Measurements from ENCODE around the gene HOXD11.

The HOXD11 gene

GRCh38 chr2:176105730-176106580 is 1.1 kb upstream of the HOXD11 start:
- DNase-seq (ENCODE audit: low read depth), result no peak

DNA sequence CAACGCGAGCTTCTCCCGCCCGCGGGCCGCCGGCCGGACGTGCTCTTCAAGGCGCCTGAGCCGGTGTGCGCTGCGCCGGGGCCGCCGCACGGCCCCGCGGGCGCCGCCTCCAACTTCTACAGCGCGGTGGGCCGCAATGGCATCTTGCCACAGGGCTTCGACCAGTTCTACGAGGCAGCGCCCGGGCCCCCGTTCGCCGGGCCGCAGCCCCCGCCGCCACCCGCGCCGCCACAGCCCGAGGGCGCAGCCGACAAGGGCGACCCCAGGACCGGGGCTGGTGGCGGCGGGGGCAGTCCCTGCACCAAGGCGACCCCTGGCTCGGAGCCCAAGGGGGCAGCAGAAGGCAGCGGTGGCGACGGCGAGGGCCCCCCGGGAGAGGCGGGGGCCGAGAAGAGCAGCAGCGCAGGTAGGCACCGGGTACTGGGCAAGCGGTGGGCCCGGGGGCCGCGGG is 676 bp downstream of the HOXD11 start:
- no peak for DNase-seq (ENCODE audit: low read depth)

- no peak for DNase-seq (ENCODE audit: low read depth)
Measured at GRCh38 chr2:176109192-176109901, 2.3 kb downstream of the HOXD11 start.

DNA sequence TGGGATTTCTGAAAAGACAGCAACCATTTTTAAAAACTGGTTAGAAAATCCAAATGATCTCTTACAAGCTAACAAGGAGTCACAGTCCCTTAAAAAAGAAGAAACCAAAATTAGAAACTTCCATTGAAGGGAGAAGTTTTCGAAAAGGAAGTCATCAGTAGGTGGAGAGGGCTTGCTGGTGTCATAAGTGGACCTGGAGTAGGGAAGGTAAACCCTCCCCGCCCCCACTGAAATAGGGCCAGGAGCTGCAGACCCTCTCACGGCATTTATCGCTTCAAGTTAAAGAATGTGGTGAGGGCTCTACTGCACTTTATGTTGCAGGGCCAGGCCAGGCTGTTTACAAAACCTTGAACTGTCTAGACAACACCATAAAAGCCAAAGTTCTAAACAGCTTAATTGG is 2.9 kb downstream of the HOXD11 start:
- no peak for DNase-seq (ENCODE audit: low read depth)

DNA sequence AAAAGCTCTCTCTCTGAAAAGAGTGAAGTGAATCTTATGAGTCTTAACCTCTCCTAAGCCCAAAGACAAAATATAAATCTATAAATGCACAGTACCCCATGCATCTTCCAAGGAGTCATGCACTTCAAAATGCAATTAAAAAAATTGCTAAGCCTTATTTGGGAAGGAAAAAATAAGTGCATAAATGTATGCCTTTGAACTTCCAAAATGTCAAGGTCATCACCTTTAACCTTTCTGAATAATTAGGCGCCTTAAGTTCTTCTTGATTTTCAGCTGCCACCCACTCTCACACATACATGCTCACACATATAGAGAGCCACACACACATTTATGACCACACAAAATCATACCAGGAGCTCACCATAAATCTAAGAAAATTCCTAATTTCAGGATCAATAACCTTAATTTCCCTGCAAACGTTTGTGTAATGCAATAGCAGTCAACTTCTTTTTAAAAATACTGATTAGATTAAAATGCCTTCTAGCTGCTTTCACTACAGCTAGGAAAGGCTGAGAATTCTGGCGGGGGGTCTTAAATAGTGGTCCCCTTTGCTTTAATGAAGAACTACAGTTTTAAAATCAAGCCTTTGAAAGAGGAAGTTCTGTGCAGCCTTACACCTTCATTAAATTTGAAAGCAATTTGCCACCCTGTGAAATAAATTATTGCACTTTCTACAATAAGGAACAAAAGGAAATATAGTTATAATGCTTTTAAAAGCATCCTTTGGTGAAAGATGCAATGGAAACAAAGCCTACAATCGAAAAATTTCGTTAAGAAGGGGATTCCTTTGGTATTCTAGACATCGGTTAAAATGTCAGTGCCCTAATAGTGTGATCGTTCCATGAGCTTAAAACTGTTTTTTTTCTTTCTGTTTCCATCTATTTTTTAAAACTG is 3.6 kb downstream of the HOXD11 start:
- no peak for DNase-seq (ENCODE audit: low read depth)

- DNase-seq (ENCODE audit: low read depth), result no peak
Measured at GRCh38 chr2:176111309-176111663, 4.2 kb downstream of the HOXD11 start.

DNA sequence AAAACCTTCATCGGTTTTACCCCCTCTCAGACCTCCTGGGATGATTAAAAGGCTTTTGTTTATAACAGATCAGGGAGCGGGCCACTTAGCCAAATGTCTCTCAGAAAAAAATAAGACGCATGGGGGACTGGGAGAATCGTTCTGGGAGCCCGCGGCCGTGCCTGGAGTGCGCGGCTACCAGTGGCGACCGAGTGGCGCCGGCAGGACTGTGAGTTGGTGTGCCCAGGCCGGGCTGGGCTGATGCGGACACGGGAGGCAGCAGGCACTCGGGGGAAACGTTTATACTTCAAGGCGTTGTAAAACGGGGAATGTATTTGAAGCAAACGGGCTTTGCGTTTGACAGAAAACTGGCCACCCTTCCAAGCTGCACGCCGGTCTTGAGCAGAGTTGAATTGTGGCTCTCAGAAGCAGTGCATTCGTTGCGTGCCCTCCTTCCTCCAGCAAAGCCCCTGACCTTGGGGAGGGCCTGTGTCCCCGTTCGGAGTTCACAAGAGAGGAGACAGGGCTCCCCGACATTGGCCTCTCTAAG is 4.8 kb downstream of the HOXD11 start:
- no peak for DNase-seq (ENCODE audit: low read depth)

GRCh38 chr2:176112375-176113302 is 5.6 kb downstream of the HOXD11 start:
- no peak for DNase-seq (ENCODE audit: low read depth)

DNA sequence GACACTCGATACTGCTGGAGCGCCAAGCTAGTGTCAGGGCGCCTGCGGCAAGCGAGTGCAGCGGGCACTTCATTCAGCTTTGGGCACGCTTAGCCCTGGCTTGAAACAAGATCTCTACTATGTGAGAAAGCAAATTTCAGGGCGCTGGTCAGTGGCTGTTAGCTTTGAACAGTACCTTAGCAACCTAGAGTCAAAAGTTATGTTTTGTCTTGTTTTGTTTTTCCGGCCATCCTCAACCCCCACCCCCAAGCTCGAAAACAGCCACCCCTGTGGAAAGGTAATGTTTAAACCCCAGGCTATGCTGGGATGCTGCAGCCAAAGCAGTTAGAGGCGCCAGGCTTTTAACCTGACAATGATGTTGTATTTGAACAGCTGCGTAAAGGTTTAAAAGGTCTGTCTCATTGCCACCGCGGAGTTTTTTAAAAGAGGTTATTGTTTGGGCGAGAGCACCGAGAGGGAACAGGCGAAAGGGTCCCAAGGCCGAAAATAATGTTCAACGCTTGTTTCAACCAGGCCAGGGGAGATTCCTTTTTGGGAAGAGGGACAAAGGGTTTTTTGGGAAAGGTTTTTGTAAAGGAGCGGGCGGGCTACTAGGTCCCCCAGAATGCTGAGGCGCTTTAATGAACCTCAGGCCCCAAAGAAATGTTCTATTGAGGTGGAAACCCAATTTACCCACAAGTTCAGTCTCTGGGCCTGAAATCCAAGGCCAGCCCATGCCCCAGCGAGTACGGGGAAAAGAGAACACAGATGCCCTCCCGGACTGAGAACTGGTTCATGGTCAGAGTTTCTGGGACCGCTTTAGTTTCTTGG is 7.2 kb downstream of the HOXD11 start:
- DNase-seq (ENCODE audit: low read depth), result no peak

DNA sequence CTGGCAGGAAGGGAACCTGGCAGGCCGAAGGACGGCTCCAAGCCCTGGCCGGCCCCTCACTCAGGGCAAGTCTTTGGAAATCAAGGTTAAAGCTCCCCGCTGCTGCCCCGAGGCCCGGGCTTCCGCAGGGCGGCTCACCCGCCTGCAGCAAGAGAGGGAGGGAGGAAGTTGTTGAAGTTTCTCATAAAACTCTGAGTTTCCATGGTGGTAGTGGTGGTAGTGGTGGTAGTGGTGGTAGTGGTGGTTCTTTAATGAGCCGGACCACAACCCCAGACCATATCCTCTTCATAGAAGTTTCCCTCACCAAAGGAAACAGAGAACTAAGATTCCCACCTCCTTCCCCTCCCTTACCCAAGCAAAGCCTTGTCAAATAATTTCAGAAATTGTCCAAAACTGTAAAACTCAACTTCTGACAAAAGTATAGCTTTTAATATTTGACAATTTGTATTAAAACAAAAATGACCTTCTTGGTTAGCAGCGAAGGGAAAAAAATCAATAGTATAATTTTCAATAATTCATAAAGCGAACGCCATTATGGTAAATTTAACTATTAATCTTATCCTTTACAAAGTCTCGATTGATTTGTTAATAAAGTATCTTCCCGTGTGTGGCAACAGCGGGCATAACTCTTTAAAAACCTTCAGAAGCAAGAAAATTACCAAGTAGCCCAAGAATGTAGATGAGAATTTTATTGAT is 8.0 kb downstream of the HOXD11 start:
- DNase-seq (ENCODE audit: low read depth), result no peak

DNA sequence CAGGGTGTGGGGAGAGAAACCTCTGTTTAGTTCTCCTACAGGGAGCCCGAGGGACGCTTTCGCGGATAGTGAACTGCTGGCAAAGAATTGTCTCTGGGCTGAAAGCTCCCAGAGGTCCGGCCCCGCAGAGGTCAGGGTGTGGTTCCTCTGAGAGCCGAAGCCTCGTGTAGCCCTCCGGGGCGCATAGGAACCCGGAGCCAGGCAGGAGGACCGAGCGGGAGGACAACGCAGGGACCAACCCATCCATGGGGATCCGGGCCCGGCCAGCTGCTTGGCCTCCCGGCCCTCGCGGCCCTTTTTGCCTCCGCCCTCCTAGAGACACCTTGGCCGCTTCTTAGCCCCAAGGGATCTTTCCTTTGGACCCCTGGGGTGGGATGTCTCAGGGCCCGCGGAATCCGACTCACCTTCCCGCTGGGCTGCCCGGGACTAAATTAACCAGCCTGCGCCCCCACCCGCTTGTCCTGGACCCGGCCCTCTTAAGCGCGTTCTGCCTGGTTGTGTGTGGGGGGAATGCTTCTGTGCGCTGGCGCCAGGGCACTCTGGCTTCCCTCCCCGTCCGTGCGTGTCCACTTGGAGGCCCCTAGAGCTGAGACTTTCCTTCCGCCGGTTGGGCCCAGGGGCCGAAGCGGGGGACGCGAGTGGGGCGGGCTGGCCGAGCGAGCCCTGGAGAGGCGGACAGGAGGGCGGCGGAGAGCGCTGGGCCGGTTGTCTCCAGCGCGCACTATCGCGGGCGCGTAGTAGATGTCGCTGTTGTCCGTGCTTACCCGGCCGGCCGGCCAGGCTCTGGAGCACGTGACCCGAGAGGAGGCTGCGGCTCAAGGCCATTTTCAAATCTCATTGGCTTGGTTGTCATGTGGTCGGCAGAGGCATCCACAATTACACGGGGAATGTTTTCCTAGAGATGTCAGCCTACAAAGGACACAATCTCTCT is 9.1 kb downstream of the HOXD11 start, which contains the start of gene HOXD10:
Gene HOXD10 (plus strand): TSS at position 896 of the 931 bp plus-strand sequence. CDS start 56 bp downstream, outside the sequence.
- DNase-seq (ENCODE audit: low read depth), result no peak

DNA sequence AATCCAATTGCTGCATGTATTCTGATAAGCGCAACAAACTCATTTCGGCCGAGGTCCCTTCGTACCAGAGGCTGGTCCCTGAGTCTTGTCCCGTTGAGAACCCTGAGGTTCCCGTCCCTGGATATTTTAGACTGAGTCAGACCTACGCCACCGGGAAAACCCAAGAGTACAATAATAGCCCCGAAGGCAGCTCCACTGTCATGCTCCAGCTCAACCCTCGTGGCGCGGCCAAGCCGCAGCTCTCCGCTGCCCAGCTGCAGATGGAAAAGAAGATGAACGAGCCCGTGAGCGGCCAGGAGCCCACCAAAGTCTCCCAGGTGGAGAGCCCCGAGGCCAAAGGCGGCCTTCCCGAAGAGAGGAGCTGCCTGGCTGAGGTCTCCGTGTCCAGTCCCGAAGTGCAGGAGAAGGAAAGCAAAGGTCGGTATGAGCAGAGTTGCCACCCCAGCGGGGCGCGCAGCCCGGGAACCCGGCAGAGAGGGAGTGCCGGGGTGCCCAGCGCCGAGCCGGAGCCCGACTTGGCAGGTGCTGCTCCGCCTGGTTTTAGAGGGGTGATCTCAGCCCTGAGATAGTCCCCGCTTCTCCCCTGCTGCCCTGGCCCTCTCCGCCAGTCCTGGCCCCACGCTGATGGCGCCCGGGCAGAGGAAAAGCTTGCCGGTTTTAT is 10.2 kb downstream of the HOXD11 start:
- DNase-seq (ENCODE audit: low read depth), result no peak

DNA sequence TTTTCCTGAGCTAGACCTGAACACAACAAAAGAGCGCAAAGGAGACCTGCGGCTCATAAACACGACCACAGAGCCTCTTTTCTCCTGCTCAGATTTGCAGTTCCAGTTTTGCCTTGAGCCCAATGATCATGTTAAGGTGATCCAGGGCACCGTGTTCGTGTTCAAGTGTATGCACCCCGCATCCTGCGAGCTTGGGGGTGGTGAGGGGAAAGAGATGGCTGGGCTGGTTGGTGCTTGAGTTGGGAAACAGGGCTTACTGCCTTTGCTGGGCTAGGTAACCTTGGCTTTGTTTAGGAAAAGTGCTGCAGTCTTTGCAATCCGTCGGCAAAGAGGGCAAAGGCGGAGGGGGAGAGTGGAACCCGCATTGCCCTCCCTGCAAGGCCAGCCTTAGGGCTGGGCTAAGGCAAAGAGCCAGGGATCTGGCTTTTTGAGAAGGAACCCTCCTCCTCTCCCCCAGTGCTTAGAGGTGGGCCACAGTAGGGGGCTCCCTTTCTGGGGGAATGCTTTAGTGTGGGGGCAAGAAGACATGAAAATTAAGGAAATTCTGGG is 10.8 kb downstream of the HOXD11 start:
- no peak for DNase-seq (ENCODE audit: low read depth)

DNA sequence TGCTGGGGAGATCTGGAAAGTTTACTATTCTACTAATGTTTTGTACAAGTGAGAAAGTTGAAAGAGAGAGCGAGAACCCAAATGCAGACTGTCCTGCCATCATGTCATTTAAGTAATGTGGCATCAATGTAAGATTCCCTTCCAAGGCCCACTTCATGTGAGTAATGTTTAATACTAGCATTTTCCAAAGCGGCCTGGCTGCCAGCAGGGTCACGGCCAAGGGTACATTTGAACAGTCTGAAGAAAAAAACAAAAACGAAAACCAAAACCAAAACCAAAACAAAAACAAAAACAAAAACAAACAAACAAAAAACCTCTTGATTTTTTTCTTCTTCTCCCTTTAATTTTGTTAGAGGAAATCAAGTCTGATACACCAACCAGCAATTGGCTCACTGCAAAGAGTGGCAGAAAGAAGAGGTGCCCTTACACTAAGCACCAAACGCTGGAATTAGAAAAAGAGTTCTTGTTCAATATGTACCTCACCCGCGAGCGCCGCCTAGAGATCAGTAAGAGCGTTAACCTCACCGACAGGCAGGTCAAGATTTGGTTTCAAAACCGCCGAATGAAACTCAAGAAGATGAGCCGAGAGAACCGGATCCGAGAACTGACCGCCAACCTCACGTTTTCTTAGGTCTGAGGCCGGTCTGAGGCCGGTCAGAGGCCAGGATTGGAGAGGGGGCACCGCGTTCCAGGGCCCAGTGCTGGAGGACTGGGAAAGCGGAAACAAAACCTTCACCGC is 11.7 kb downstream of the HOXD11 start:
- no peak for DNase-seq (ENCODE audit: low read depth)

- DNase-seq (ENCODE audit: low read depth), result no peak
Measured at GRCh38 chr2:176120364-176121189, 13.5 kb downstream of the HOXD11 start.
